Keratinocyte (primary cell): ENCODE data around the gene LAMA1. TPM values are rescaled to one million over a fixed set of nuclear protein-coding genes. Genes with fewer than 3 reads are reported as not detected.

Experiments used
- DNase-seq: peaks from one replicate; pipeline ENCODE4 v3.0.0-alpha.2; 2011; ENCODE audit warnings: low read depth, missing footprints, low spot score
- FAIRE-seq: peaks from 2 replicates; lab custom pipeline; 2011; peaks lifted over from hg19 to GRCh38; lab: Jason Lieb, UNC
- H2AFZ ChIP-seq: 2 replicates; pipeline ENCODE4 v1.6.0; 2012; ENCODE audit warnings: low read length, control low read depth, inconsistent platforms; ENCODE audit not compliant: control insufficient read depth
- H3K27ac ChIP-seq: 2 replicates; pipeline ENCODE4 v1.5.1; 2011; ENCODE audit warnings: low read length; ENCODE audit not compliant: control insufficient read depth, insufficient read depth
- H3K27me3 ChIP-seq: 3 replicates; pipeline ENCODE4 v1.6.0; 2011; ENCODE audit warnings: low read length; ENCODE audit not compliant: control insufficient read depth, insufficient read depth; ENCODE audit errors: extremely low read depth
- H3K36me3 ChIP-seq, 2 experiments: 2 replicates in 1 of 2; 3 replicates in 1 of 2; pipeline ENCODE4 v1.5.1; 2011; ENCODE audit warnings: low read length in 2 of 2, mild to moderate bottlenecking in 1 of 2; ENCODE audit not compliant: control insufficient read depth in 2 of 2, insufficient read depth in 2 of 2; ENCODE audit errors: extremely low read depth in 1 of 2
- H3K4me1 ChIP-seq: 3 replicates; pipeline ENCODE4 v1.5.1; 2011; ENCODE audit warnings: low read length; ENCODE audit not compliant: control insufficient read depth, insufficient read depth; ENCODE audit errors: extremely low read depth
- H3K4me2 ChIP-seq: 3 replicates; pipeline ENCODE4 v1.6.0; 2011; ENCODE audit warnings: low read depth, low read length; ENCODE audit not compliant: control insufficient read depth, insufficient read depth; ENCODE audit errors: extremely low read depth
- H3K4me3 ChIP-seq, 3 experiments: fragments of 200-600 bp in 1 of 3; sonication (generic) in 1 of 3; 2 replicates in 2 of 3; 3 replicates in 1 of 3; pipeline ENCODE4 v1.5.1; 2011 to 2016; ENCODE audit warnings: low read length in 3 of 3, mild to moderate bottlenecking in 3 of 3, control low read depth in 2 of 3, inconsistent platforms in 1 of 3, low read depth in 1 of 3, mixed read lengths in 1 of 3, mixed run types in 1 of 3, moderate library complexity in 1 of 3; ENCODE audit not compliant: control insufficient read depth in 2 of 3, insufficient read depth in 2 of 3; ENCODE audit errors: extremely low read depth in 1 of 3
- H3K79me2 ChIP-seq: 2 replicates; pipeline ENCODE4 v1.6.0; 2012; ENCODE audit warnings: low read length; ENCODE audit not compliant: control insufficient read depth, insufficient read depth
- H3K9ac ChIP-seq: 3 replicates; pipeline ENCODE4 v1.6.0; 2011; ENCODE audit warnings: low read length; ENCODE audit not compliant: control insufficient read depth, insufficient read depth; ENCODE audit errors: extremely low read depth
- H3K9me1 ChIP-seq: 3 replicates; pipeline ENCODE4 v1.6.0; 2011; ENCODE audit warnings: low read length; ENCODE audit not compliant: control insufficient read depth, insufficient read depth; ENCODE audit errors: extremely low read depth
- H3K9me3 ChIP-seq: 2 replicates; pipeline ENCODE4 v1.5.1; 2012; ENCODE audit warnings: low read depth, low read length; ENCODE audit not compliant: control insufficient read depth
- H4K20me1 ChIP-seq: 3 replicates; pipeline ENCODE4 v1.6.0; 2011; ENCODE audit warnings: low read length; ENCODE audit not compliant: control insufficient read depth, insufficient read depth; ENCODE audit errors: extremely low read depth
- EZH2 ChIP-seq: IDR thresholded peaks from one replicate; pipeline ENCODE4 v1.6.1; 2012; ENCODE audit warnings: inconsistent platforms, mild to moderate bottlenecking, low read length, moderate library complexity
- dilution Hi-C: fragments of 300-500 bp; cut with MboI; formaldehyde crosslinking; loops from one replicate; pipeline ENCODE4 v1.7.0; 2020; ENCODE audit warnings: low sequenced_read_pairs; ENCODE audit not compliant: extremely low pct_ligation_motif_present
- polyA plus RNA-seq, 5 experiments: library from polyadenylated mRNA; depleted of rRNA in 3 of 5; stranded (reverse) in 3 of 5; stranded (forward) in 1 of 5; unstranded in 1 of 5; fragments of >200 nt; gene quantifications; 1 replicate in 1 of 5; 2 replicates in 3 of 5; 3 replicates in 1 of 5; pipeline versions ENCODE4 v1.2.1 to v1.2.3, GENCODE V29; 2011 to 2012; ENCODE audit warnings: missing spikeins in 2 of 5, low read depth in 1 of 5, low replicate concordance in 1 of 5
- TF ChIP-seq, protein P1 (sequence below), 3 experiments: IDR thresholded peaks in 1 of 3; conservative IDR thresholded peaks in 1 of 3; optimal IDR thresholded peaks in 1 of 3; 2 replicates in 2 of 3; 3 replicates in 1 of 3; pipeline versions ENCODE3 to v1.5.1; 2011; ENCODE audit warnings: low read length in 3 of 3, mild to moderate bottlenecking in 3 of 3, moderate library complexity in 2 of 3, control low read depth in 1 of 3, inconsistent platforms in 1 of 3; ENCODE audit not compliant: insufficient read depth in 2 of 3; ENCODE audit errors: extremely low read depth in 1 of 3

The LAMA1 gene
- polyA plus RNA-seq, 1 donor (not counting 4 experiments of a cell fraction or from before 2014, with no cell fraction given), result 2.1 TPM

DNA sequence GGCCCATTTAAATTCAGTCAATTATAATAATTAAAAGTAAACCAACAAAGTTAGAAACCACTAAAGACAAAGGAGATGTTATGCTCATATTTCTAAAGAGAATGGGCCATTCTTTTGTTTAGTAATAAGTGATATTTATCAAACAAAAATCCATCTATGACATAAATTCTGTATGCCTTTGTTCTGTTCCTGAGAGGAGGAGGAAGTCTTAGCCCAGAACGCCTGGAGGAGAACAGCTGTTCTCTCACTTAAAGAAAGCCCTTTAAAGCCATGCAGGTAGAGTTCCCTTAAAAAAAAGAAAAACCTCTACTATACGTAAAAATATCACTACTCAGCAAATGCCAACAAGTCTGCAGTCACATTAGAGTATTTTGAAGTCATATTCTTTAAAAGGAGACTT, 15.5 kb downstream of the LAMA1 start:
- H3K4me3 ChIP-seq, result no peak overlapping the region
- dilution Hi-C loops, result no loop called here
- H3K4me1 ChIP-seq, result no peaks in the 10 kb centered on the region
- FAIRE-seq (no peak), DNase-seq (no peak)
- no peaks in the 10 kb centered on the region for H3K27me3 ChIP-seq
- no peaks in the 10 kb centered on the region for H3K9me3 ChIP-seq
- H3K9ac ChIP-seq, result no peak overlapping the region
- no peak overlapping the region for H2AFZ ChIP-seq
- no peak overlapping the region for H3K27ac ChIP-seq
- TF ChIP-seq EZH2, result no peak
- TF ChIP-seq, protein P1, sequence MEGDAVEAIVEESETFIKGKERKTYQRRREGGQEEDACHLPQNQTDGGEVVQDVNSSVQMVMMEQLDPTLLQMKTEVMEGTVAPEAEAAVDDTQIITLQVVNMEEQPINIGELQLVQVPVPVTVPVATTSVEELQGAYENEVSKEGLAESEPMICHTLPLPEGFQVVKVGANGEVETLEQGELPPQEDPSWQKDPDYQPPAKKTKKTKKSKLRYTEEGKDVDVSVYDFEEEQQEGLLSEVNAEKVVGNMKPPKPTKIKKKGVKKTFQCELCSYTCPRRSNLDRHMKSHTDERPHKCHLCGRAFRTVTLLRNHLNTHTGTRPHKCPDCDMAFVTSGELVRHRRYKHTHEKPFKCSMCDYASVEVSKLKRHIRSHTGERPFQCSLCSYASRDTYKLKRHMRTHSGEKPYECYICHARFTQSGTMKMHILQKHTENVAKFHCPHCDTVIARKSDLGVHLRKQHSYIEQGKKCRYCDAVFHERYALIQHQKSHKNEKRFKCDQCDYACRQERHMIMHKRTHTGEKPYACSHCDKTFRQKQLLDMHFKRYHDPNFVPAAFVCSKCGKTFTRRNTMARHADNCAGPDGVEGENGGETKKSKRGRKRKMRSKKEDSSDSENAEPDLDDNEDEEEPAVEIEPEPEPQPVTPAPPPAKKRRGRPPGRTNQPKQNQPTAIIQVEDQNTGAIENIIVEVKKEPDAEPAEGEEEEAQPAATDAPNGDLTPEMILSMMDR (optimal IDR thresholded peaks at IDR 0.05 in 1 of 3, IDR thresholded peaks at IDR 0.05 in 1 of 3, conservative IDR thresholded peaks at IDR 0.05 in 1 of 3; ENCODE audit: extremely low read depth in 1 of 3, insufficient read depth in 2 of 3, low read length in 3 of 3), result no peak
- H4K20me1 ChIP-seq, result no peaks in the 10 kb centered on the region
- no peaks in the 10 kb centered on the region for H3K36me3 ChIP-seq
- no peaks in the 10 kb centered on the region for H3K9me1 ChIP-seq
- H3K4me2 ChIP-seq, result no peak overlapping the region
- H3K79me2 ChIP-seq, result no peaks in the 10 kb centered on the region

DNA sequence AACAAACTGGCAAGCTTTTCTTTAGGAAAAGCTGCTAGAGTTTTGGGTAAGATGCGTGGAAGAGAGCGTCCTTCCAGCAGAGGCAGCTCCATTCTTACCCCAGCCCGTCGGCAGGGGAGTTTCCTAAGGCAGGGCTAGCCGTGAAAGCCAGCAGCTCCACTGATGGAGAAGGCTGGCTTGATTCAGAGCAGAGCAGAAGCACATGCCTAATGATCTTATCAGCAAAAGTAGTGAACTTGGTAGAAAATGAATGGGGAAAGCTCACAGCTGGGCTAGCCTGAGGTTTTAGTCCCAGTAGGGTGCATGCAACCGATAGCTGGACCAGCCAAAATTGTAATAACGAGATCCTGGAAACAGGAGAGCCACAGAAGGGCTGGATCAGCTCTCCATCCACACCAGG, 20.8 kb downstream of the LAMA1 start:
- no peaks in the 10 kb centered on the region for H3K9me3 ChIP-seq
- TF ChIP-seq EZH2, result no peak
- dilution Hi-C loops, result no loop called here
- H4K20me1 ChIP-seq, result no peaks in the 10 kb centered on the region
- no peaks in the 10 kb centered on the region for H3K4me1 ChIP-seq
- no peaks in the 10 kb centered on the region for H3K79me2 ChIP-seq
- H3K9me1 ChIP-seq, result no peaks in the 10 kb centered on the region
- no peak overlapping the region for H2AFZ ChIP-seq
- H3K36me3 ChIP-seq, result no peaks in the 10 kb centered on the region
- FAIRE-seq (no peak), DNase-seq (no peak)
- no peak overlapping the region for H3K4me3 ChIP-seq
- no peak overlapping the region for H3K4me2 ChIP-seq
- no peak overlapping the region for H3K9ac ChIP-seq
- no peak overlapping the region for H3K27ac ChIP-seq
- H3K27me3 ChIP-seq, result no peaks in the 10 kb centered on the region

DNA sequence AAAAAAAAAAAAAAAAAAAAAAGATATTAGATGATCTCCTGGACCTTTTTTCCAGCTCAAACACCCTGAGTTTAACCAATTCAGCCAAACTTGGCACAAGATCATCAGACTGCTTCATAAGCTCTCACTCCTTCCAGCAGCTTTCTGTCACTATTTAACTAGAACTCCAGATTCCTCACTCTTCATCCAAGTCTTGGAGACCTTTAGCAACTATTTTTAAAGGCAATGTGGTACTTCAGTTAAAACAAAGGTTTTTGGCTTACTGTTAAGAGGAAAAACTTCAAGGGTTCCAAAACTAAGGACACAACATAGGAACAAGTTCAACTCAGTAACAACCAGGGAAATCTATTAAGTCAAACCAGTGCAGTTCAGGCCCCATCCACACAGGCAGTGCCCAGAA, 23.2 kb downstream of the LAMA1 start:
- H3K27me3 ChIP-seq, result no peaks in the 10 kb centered on the region
- no peaks in the 10 kb centered on the region for H3K79me2 ChIP-seq
- H3K4me2 ChIP-seq, result no peak overlapping the region
- TF ChIP-seq, protein P1 (optimal IDR thresholded peaks at IDR 0.05 in 1 of 3, IDR thresholded peaks at IDR 0.05 in 1 of 3, conservative IDR thresholded peaks at IDR 0.05 in 1 of 3; ENCODE audit: extremely low read depth in 1 of 3, insufficient read depth in 2 of 3, low read length in 3 of 3), result no peak
- TF ChIP-seq EZH2, result no peak
- DNase-seq, result no peak
- H4K20me1 ChIP-seq, result no peaks in the 10 kb centered on the region
- H3K4me1 ChIP-seq, result no peaks in the 10 kb centered on the region
- H3K9ac ChIP-seq, result no peak overlapping the region
- H2AFZ ChIP-seq, result no peak overlapping the region
- dilution Hi-C loops, result no loop called here
- no peak overlapping the region for H3K27ac ChIP-seq
- no peak overlapping the region for H3K4me3 ChIP-seq
- no peaks in the 10 kb centered on the region for H3K36me3 ChIP-seq
- no peaks in the 10 kb centered on the region for H3K9me1 ChIP-seq
- FAIRE-seq, result no peak
- no peaks in the 10 kb centered on the region for H3K9me3 ChIP-seq
